Vagina (tissue), 2 donors: ENCODE results near the gene EDRF1.

ENCODE experiments used
- CTCF ChIP-seq, 3 experiments: fragments of 450-650 bp in 2 of 3; fragments of 200-600 bp in 1 of 3; sonication (generic) in 1 of 3; IDR thresholded peaks; one replicate each; pipeline ENCODE4 v1.5.1; 2017 to 2019; ENCODE audit warnings: antibody characterized with exemption in 3 of 3, mild to moderate bottlenecking in 2 of 3, moderate library complexity in 2 of 3
- POLR2A ChIP-seq, 2 donors: fragments of 450-650 bp; IDR thresholded peaks; one replicate each; pipeline ENCODE4 v1.6.1; 2017; ENCODE audit warnings: antibody characterized with exemption in 2 of 2, mild to moderate bottlenecking in 2 of 2, moderate library complexity in 2 of 2
- POLR2AphosphoS5 ChIP-seq, 2 donors: sonication (generic); formaldehyde crosslinking; IDR thresholded peaks; one replicate each; pipeline ENCODE4 v1.9.0; 2017; ENCODE audit warnings: antibody characterized with exemption in 2 of 2, mild to moderate bottlenecking in 2 of 2, low read depth in 1 of 2; ENCODE audit not compliant: insufficient read depth in 1 of 2

GRCh38 chr10:125782616-125783015 lies 63.1 kb downstream of the EDRF1 start:
- TF ChIP-seq POLR2A (IDR thresholded peaks at IDR 0.05) = no peak
- no peak for TF ChIP-seq CTCF (IDR thresholded peaks at IDR 0.05)
- no peak for TF ChIP-seq POLR2AphosphoS5 (IDR thresholded peaks at IDR 0.05; ENCODE audit: insufficient read depth in 1 of 2, low read depth in 1 of 2)
